ENCODE measurements around the gene ZNF699. TPM values are rescaled to one million over a fixed set of nuclear protein-coding genes. Genes with fewer than 3 reads are reported as not detected.
A peak's percentile ranks its signal among the peaks of the same experiment; 100 is the strongest.

ZNF699 gene
- total and polyA plus RNA-seq, 2 of the 13 experiments (the other 11 are each of a cell fraction or from before 2014, with no cell fraction given): 0.33 to 2.2 TPM

- TF ChIP-seq ZNF260 (CRISPR knock-in tag; IDR thresholded peaks at IDR 0.05; ENCODE audit: borderline replicate concordance, low read depth) (no peak), TFAP4 (IDR thresholded peaks at IDR 0.05; ENCODE audit: borderline replicate concordance, low read depth) (no peak), MIER3 (CRISPR knock-in tag; IDR thresholded peaks at IDR 0.05; ENCODE audit: borderline replicate concordance) (no peak), WIZ (CRISPR knock-in tag; IDR thresholded peaks at IDR 0.05) (no peak), SRF (IDR thresholded peaks at IDR 0.05; ENCODE audit: low read depth, low read length) (no peak), ZFY (CRISPR knock-in tag; IDR thresholded peaks at IDR 0.05) (peak; percentile 47), GLMP (CRISPR knock-in tag; IDR thresholded peaks at IDR 0.05; ENCODE audit: borderline replicate concordance) (no peak), ZSCAN12 (CRISPR knock-in tag; IDR thresholded peaks at IDR 0.05) (no peak), ZNF777 (CRISPR knock-in tag; IDR thresholded peaks at IDR 0.05) (no peak), NCOA5 (CRISPR knock-in tag; IDR thresholded peaks at IDR 0.05) (no peak), TBP (CRISPR knock-in tag; IDR thresholded peaks at IDR 0.05) (no peak), ZNF710 (CRISPR knock-in tag; IDR thresholded peaks at IDR 0.05; ENCODE audit: borderline replicate concordance) (no peak), ZNF672 (CRISPR knock-in tag; IDR thresholded peaks at IDR 0.05) (no peak), CCAR2 (optimal IDR thresholded peaks at IDR 0.05; ENCODE audit: low read depth, low read length) (no peak), MBNL3 (CRISPR knock-in tag; conservative IDR thresholded peaks at IDR 0.05) (no peak), POLR2AphosphoS5 (IDR thresholded peaks at IDR 0.05; ENCODE audit: low read depth, low read length) (peak; percentile 41; the same call in 1 of the 2 replicates), MEIS2 (CRISPR knock-in tag; IDR thresholded peaks at IDR 0.05) (no peak), GLI4 (CRISPR knock-in tag; IDR thresholded peaks at IDR 0.05; ENCODE audit: borderline replicate concordance) (no peak), ZBTB21 (CRISPR knock-in tag; IDR thresholded peaks at IDR 0.05) (no peak), ATM (IDR thresholded peaks at IDR 0.05; ENCODE audit: borderline replicate concordance) (no peak), ARID4A (CRISPR knock-in tag; IDR thresholded peaks at IDR 0.05; ENCODE audit: borderline replicate concordance) (peak; percentile 40; the same call in 1 of the 2 replicates)
Measured at GRCh38 chr19:9309139-9309973, at the start of gene ZNF699 (continued).
